ENCODE results near the gene HRH2. TPM values are rescaled to one million over a fixed set of nuclear protein-coding genes. Genes with fewer than 3 reads are reported as not detected.
"Not testable (repeated sequence)": the region's sequence is repeated elsewhere in the genome, so short reads cannot be mapped to it uniquely, and the experiment has no call there.

HRH2 gene
- total RNA-seq, 2 donors from 2014 or later: 2.5 to 3.2 TPM

DNA sequence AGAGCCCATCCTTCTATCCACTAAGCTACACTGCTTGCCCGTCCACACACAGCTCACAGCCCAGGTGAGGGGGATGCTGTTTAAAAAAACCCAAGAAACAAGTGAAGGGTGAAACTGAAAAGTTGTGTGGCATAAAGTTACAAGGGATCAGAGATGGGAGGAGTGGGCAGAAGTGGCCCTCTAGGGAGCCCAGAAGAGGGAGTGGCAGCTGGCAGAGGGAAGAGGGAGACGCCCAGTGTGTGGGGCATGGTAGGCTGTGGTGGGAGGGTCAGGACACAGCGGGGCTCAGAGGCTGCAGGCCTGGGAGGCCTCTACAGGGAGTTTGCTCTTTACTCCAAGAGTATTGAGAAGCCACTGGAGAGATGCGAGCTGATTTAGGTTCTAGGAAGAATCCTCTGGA is 30.1 kb upstream of the HRH2 start:
- Mint-ChIP-seq H3K4me1 (ENCODE audit: low read depth in 2 of 2) (no peaks in the 10 kb centered on the region), H3K4me3 (no peak overlapping the region), H3K27ac (no peak overlapping the region), H3K36me3 (peaks cover 10% of the 10 kb centered on the region), H3K9me3 (peaks cover 5% of the 10 kb centered on the region), H3K27me3 (peaks cover 11 to 12% of the 10 kb centered on the region in 2 donors)
- no peak for ATAC-seq
- no peak for DNase-seq (ENCODE audit: low spot score)

DNA sequence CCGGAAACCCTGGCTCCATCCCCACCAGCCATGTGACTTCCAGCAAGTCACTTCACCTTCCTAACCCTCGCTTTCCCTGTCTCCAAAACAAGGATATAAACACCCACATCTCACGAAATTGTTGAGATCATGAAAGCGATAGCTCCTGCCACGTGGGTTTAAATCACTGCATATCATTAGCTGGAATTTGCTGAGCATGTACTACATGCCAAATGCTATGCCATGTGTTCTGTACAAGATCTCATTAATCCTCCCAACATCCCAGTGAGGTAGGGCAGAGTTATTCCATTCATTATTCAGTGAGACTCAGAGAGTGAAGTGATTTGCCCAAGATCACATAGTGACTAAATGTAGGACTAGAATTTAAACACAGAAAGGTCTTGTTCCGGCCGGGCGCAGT is 29.2 kb upstream of the HRH2 start:
- Mint-ChIP-seq H3K36me3 (peaks cover 10% of the 10 kb centered on the region), H3K9me3 (peaks cover 5% of the 10 kb centered on the region), H3K27me3 (peaks cover 11 to 12% of the 10 kb centered on the region in 2 donors), H3K4me3 (no peak overlapping the region), H3K27ac (no peak overlapping the region), H3K4me1 (ENCODE audit: low read depth in 2 of 2) (no peaks in the 10 kb centered on the region)
- DNase-seq (ENCODE audit: low spot score) (no peak), ATAC-seq (no peak)

DNA sequence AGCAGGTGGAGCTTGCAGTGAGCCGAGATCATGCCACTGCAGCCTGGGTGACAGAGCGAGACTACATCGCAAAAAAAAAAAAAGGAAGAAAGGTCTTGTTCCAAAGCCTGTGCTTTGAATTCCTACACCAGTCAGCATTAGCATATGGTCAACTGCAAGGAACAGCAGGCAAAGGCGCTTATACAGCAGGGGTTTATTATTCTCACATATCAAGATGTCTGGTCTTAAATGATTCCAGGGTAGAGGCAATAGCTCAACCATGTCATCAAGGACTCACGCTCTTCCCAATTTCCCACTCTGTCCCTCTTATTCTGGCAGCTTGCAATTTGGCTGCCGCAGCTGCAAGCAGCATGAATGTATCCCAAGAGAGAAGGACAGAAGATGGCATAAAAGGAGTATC is 28.6 kb upstream of the HRH2 start:
- Mint-ChIP-seq H3K9me3 (peaks cover 5% of the 10 kb centered on the region), H3K27ac (no peak overlapping the region), H3K36me3 (peaks cover 10% of the 10 kb centered on the region), H3K4me3 (no peak overlapping the region), H3K4me1 (ENCODE audit: low read depth in 2 of 2) (no peaks in the 10 kb centered on the region), H3K27me3 (peaks cover 11 to 12% of the 10 kb centered on the region in 2 donors)
- DNase-seq (ENCODE audit: low spot score): no peak
- ATAC-seq: no peak

DNA sequence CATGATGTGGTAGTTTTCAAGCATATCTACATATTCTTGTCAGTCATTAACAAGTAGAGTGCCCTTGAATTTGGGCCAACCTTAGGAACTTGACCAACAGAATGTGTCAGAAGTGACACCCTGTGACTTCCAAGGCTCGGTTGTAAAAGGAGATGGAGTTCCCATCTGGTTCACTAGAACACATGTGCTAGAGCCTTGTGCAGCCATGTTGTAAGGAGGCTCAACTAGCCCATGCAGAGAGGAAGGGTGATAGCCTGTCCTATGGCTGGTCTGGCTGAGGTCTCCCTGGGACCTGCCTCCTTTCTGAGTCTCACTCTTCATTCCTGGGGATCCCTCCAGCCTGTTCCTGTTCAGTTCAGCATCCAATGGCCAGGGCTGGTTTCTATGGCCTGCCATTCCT is 28.1 kb upstream of the HRH2 start:
- H3K36me3 Mint-ChIP-seq: peaks cover 10% of the 10 kb centered on the region
- H3K9me3 Mint-ChIP-seq: peaks cover 5% of the 10 kb centered on the region
- no peaks in the 10 kb centered on the region for H3K4me1 Mint-ChIP-seq (ENCODE audit: low read depth in 2 of 2)
- H3K4me3 Mint-ChIP-seq: no peak overlapping the region
- DNase-seq (ENCODE audit: low spot score) (no peak), ATAC-seq (no peak)
- no peak overlapping the region for H3K27ac Mint-ChIP-seq
- H3K27me3 Mint-ChIP-seq: peaks cover 11 to 12% of the 10 kb centered on the region in 2 donors

DNA sequence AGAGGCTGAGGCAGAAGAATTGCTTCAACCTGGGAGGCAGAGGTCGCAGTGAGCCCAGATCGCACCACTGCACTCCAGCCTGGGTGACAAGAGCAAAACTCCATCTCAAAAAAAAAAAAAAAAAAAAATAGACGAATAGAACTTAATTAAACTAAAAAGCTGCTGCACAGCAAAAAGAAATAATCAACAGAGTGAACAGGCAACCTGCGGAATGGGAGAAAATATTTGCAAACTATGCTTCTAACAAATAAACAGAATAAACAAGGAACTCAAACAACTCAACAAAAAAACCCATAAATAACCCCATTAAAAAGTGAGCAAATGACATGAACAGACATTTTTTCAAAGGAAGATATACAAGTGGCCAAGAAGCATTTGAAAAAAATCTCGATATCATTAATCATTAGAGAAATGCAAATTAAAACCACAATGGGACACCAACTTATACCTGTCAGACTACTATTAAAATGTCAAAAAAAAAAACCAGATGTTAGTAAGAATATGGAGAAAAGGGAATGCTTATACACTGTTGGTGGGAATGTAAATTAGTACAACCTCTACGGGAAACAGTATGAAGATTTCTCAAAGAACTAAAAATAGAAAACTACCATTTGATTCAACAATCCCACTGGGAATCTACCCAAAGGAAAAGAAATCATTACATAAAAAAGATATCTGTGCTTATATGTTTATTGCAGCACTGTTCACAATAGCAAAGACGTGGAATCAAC is 21.9 kb upstream of the HRH2 start:
- H3K27ac Mint-ChIP-seq: no peak overlapping the region
- H3K36me3 Mint-ChIP-seq: no peaks in the 10 kb centered on the region
- peaks cover 0 to 4% of the 10 kb centered on the region in 2 donors for H3K4me1 Mint-ChIP-seq (ENCODE audit: low read depth in 2 of 2)
- no peak overlapping the region for H3K4me3 Mint-ChIP-seq
- H3K9me3 Mint-ChIP-seq: no peaks in the 10 kb centered on the region
- DNase-seq (ENCODE audit: low spot score) (no peak), ATAC-seq (no peak)
- H3K27me3 Mint-ChIP-seq: peaks cover 11 to 12% of the 10 kb centered on the region in 2 donors

DNA sequence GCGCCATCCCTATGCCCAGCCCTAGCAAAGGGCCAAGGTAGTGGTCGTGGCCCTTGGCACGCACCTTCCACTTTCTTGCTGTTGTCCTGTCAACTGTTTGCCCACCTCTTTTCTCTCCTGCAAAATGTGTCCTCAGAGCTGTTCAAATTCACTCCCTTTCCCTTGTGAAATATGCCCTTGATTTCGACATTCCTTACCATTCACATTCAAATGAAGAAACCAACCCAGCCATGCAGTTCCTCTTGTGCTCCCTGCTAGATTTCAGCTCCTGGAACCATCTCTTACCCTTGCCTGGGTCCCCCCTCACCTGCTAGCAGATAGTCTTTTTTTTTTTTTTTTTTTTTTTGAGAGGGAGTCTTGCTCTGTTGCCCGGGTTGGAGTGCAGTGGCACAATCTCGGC is 19.6 kb upstream of the HRH2 start:
- H3K9me3 Mint-ChIP-seq: no peaks in the 10 kb centered on the region
- peaks cover 13 to 27% of the 10 kb centered on the region in 2 donors for H3K27me3 Mint-ChIP-seq
- no peaks in the 10 kb centered on the region for H3K36me3 Mint-ChIP-seq
- ATAC-seq (no peak), DNase-seq (ENCODE audit: low spot score) (no peak)
- H3K4me3 Mint-ChIP-seq: no peak overlapping the region
- H3K4me1 Mint-ChIP-seq (ENCODE audit: low read depth in 2 of 2): peaks cover 0 to 5% of the 10 kb centered on the region in 2 donors
- no peak overlapping the region for H3K27ac Mint-ChIP-seq

DNA sequence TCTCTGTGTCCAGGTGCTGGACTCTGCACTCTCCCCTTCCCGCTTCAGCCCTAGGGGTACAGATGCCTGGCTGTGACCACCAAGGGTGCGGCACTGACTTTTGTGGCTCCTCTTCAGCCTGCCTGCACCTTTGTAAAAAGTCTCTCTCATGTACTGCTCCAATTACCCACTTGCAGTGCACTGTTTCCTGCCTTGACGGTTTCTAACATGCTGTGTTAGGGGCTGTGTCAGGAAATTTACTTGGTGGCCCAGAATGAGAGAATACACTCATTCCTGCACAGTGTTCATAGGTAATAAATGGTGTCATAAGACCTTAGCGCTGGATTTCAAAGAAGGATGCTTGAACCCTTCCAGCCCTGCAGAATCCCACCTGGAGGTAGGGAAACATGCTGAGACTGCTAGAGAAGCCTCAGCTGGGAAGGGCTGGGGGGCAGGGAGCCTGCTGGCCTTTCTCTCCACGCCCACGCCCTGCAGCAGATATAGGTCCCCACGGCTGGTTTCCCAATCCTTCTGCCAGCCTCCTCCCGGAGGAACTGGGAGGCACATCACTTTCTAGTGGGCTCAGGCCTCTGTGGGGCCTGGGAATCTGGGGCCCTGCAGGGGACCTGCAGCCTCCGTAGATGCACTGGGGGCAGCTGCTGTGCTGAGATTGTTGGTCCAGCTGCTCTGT is 17.6 kb upstream of the HRH2 start:
- DNase-seq (ENCODE audit: low spot score): no peak
- H3K4me1 Mint-ChIP-seq (ENCODE audit: low read depth in 2 of 2): peaks cover 0 to 5% of the 10 kb centered on the region in 2 donors
- H3K27me3 Mint-ChIP-seq: peaks cover 16 to 27% of the 10 kb centered on the region in 2 donors
- H3K4me3 Mint-ChIP-seq: no peak overlapping the region
- no peaks in the 10 kb centered on the region for H3K9me3 Mint-ChIP-seq
- H3K27ac Mint-ChIP-seq: no peak overlapping the region
- ATAC-seq: peak in 1 of 2 donors; percentile 16
- H3K36me3 Mint-ChIP-seq: no peaks in the 10 kb centered on the region

DNA sequence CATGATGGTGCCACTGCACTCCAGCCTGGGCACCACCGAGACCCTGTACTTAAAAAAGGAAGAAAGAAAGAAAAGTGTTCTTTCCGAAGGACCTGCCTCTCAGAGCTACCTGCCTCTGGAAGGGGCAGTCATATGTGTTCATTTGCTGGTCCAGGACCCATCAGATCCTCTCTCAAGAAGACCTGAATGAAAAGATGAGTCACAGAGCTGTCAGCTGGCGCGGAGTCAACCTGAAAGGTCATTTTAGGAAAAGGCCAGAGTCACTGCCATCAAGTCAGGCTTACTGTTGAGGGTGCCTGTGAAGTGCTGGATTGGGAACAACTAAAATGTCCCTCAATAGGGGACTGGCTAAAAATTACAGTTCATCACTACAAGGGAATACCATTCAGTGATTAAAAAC is 14.9 kb upstream of the HRH2 start:
- Mint-ChIP-seq H3K4me1 (ENCODE audit: low read depth in 2 of 2) (peaks cover 0 to 5% of the 10 kb centered on the region in 2 donors), H3K4me3 (no peak overlapping the region), H3K36me3 (no peaks in the 10 kb centered on the region), H3K27me3 (peaks cover 13 to 20% of the 10 kb centered on the region in 2 donors), H3K27ac (no peak overlapping the region), H3K9me3 (no peaks in the 10 kb centered on the region)
- no peak for ATAC-seq
- no peak for DNase-seq (ENCODE audit: low spot score)

DNA sequence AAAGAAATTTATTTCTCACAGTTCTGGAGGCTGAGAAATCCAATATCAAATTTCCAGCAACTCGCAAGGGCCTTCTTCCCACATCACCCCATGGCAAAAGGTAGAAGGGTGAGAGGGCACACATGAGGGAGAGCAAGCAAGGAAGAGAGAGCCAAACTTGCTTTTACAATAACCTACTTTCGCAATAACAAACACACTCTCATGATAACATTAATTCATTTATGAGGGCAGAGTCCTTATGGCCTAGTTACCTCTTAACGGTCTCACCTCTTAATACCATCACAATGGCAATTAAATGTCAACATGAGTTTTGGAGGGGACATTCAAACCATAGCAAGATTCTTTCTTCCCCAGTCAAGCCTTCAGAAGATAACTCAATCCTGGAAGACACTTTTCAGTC is 11.6 kb upstream of the HRH2 start:
- ATAC-seq: no peak

DNA sequence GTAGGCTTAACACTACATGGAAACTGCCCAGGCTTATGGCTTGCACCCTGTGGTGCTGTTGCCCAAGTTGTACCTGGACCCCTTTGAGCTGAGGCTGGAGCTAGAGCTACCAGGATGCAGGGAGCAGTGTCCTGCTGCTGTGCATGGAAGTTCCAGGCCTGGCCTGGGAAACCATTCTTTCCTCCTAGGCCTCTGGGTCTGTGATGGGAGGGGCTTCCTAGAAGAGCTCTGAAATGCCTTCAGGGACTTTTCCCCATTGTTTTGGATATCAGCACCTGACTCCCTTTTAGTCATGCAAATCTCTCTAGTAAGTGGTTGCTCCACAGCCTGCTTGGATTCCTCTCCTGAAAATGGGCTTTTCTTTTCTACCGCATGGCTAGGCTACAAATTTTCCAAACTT is 7.9 kb upstream of the HRH2 start:
- Mint-ChIP-seq H3K4me1 (ENCODE audit: low read depth in 2 of 2) (peaks cover 22 to 24% of the 10 kb centered on the region in 2 donors), H3K36me3 (peaks cover 23% of the 10 kb centered on the region), H3K27me3 (peaks cover 21 to 33% of the 10 kb centered on the region in 2 donors), H3K4me3 (no peak overlapping the region), H3K9me3 (peaks cover 8% of the 10 kb centered on the region), H3K27ac (no peak overlapping the region)
- DNase-seq (ENCODE audit: low spot score) (no peak), ATAC-seq (no peak)

More for the DNA sequence above, 11.6 kb upstream of the HRH2 start:
- H3K27ac Mint-ChIP-seq: no peak overlapping the region
- peaks cover 8% of the 10 kb centered on the region for H3K9me3 Mint-ChIP-seq
- no peak overlapping the region for H3K4me3 Mint-ChIP-seq
- H3K4me1 Mint-ChIP-seq (ENCODE audit: low read depth in 2 of 2): no peaks in the 10 kb centered on the region
- H3K36me3 Mint-ChIP-seq: peaks cover 20% of the 10 kb centered on the region
- DNase-seq (ENCODE audit: low spot score): no peak
- H3K27me3 Mint-ChIP-seq: peaks cover 9 to 25% of the 10 kb centered on the region in 2 donors

DNA sequence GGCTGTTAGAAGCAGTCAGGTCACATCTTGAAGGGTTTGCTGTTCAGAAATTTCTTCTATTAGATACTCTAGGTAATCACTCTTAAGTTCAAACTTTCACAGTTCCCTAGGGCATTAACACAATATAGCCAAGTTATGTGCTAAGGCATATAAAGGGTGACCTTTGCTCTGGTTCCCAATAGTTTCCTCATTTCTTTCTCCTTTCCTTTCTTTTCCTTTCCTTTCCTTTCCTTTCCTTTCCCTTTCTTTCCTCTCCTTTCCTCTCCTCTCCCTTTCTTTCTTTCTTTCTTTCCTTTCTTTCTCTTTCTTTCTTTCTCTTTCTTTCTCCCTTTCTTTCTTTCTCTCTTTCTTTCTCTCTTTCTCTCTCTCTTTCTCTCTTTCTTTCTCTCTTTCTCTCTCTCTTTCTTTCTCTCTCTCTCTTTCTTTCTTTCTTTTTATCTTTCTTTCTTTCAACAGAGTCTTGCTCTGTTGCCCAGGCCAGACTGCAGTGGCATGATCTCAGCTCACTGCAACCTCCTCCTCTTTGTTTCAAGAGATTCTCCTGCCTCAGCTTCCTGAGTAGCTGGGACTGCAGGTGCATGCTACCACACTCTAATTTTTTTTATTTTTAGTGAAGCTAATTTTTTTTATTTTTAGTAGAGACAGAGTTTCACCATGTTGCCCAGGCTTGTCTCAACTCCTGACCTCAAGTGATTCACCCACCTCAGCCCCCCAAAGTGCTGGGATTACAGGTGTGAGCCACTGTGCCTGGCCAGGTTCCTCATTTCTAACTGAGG is 7.3 kb upstream of the HRH2 start:
- Mint-ChIP-seq H3K27me3 (peaks cover 26 to 38% of the 10 kb centered on the region in 2 donors), H3K36me3 (peaks cover 23% of the 10 kb centered on the region), H3K4me1 (ENCODE audit: low read depth in 2 of 2) (peaks cover 22 to 24% of the 10 kb centered on the region in 2 donors)
- not testable (repeated sequence) for DNase-seq (ENCODE audit: low spot score); H3K4me3 Mint-ChIP-seq; ATAC-seq; H3K9me3 Mint-ChIP-seq; H3K27ac Mint-ChIP-seq

DNA sequence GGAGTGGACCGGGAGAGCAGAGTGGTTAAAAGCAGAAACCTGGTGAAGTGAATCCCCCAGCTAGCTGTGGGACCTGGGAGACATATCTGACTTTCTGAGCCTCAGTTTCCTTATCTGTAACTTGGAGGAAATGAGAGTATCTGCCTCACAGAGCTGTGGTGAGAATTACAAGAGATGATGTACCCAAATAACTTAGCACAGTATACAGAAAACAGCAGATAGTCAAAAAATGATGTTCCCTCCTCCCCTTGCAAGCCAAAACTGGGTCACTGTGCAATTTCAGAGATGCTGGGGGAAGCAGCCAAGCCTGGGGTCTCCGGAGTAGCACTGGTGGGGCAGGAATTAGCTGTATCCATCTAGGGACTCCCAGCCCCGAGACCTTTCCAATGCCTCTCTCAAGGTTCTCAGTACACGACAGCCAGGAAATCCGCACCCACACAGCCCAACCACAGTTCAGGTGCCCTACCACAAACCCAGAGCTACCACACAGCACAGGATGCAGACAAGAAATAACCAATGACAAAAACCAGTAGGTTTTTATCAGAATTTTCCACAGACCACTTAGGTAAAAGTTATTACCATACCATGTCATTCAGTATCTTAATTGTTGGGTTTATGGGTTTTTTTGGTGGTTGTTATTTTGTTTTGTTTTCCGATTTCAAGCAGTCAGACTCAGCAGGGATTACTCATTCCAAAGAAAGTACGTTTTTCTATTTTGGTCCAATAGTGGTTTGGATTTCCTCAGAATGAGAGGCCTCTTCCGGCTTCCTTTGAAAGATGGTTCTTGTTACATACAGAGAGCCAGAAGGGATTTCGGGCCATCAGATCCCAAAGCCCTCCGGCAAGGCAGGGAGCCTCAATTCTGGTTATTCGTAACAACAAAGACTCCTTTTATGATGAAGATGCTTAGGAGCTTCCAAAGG is 4.9 kb upstream of the HRH2 start:
- DNase-seq (ENCODE audit: low spot score) (no peak), ATAC-seq (peak; percentile 80 to 86)
- peaks cover 8% of the 10 kb centered on the region for H3K9me3 Mint-ChIP-seq
- peaks cover 23% of the 10 kb centered on the region for H3K36me3 Mint-ChIP-seq
- H3K27me3 Mint-ChIP-seq: peaks cover 41 to 61% of the 10 kb centered on the region in 2 donors
- H3K27ac Mint-ChIP-seq: peak overlapping the region; percentile 41 to 65
- peak overlapping the region; percentile 42 for H3K4me3 Mint-ChIP-seq
- H3K4me1 Mint-ChIP-seq (ENCODE audit: low read depth in 2 of 2): peaks cover 33 to 39% of the 10 kb centered on the region in 2 donors

DNA sequence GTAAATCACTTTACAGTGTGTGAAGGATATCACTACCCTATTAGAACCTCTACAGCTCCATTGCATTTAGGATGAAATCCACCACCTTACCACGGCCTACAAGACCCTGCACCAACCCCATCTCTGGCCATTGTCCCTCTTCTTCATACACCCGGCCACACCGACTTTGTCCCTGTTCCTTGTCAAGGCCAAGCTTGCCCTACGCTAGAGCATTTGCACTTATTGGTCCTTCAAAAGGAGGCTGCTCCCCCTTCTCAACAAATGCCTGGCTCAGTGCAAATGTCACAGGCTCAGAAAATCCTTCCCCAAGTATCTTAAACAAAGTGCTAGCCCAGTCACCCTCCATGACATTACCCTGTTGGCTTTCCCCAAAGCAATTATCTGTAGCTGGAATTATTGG is 4.1 kb upstream of the HRH2 start:
- Mint-ChIP-seq H3K9me3 (peaks cover 8% of the 10 kb centered on the region), H3K27me3 (peaks cover 44 to 62% of the 10 kb centered on the region in 2 donors), H3K27ac (peak overlapping the region in 1 of 2 donors; percentile 65), H3K36me3 (peaks cover 22% of the 10 kb centered on the region), H3K4me1 (ENCODE audit: low read depth in 2 of 2) (peaks cover 33 to 39% of the 10 kb centered on the region in 2 donors), H3K4me3 (peak overlapping the region; percentile 42)
- DNase-seq (ENCODE audit: low spot score) (no peak), ATAC-seq (no peak)
